Gastroesophageal sphincter (tissue), 3 donors: Measurements from ENCODE around the gene UNC93B1.

Source experiments
- POLR2AphosphoS5 ChIP-seq: sonication (generic); formaldehyde crosslinking; IDR thresholded peaks from one replicate; pipeline ENCODE4 v1.6.1; 2017; ENCODE audit warnings: antibody characterized with exemption
- TF ChIP-seq, protein P1 (sequence below), 4 experiments: fragments of 200-600 bp in 2 of 4; fragments of 450-650 bp in 2 of 4; sonication (generic) in 1 of 4; IDR thresholded peaks; one replicate each; pipeline ENCODE4 v1.5.1; 2017 to 2019; ENCODE audit warnings: antibody characterized with exemption in 4 of 4, mild to moderate bottlenecking in 2 of 4, moderate library complexity in 2 of 4

DNA sequence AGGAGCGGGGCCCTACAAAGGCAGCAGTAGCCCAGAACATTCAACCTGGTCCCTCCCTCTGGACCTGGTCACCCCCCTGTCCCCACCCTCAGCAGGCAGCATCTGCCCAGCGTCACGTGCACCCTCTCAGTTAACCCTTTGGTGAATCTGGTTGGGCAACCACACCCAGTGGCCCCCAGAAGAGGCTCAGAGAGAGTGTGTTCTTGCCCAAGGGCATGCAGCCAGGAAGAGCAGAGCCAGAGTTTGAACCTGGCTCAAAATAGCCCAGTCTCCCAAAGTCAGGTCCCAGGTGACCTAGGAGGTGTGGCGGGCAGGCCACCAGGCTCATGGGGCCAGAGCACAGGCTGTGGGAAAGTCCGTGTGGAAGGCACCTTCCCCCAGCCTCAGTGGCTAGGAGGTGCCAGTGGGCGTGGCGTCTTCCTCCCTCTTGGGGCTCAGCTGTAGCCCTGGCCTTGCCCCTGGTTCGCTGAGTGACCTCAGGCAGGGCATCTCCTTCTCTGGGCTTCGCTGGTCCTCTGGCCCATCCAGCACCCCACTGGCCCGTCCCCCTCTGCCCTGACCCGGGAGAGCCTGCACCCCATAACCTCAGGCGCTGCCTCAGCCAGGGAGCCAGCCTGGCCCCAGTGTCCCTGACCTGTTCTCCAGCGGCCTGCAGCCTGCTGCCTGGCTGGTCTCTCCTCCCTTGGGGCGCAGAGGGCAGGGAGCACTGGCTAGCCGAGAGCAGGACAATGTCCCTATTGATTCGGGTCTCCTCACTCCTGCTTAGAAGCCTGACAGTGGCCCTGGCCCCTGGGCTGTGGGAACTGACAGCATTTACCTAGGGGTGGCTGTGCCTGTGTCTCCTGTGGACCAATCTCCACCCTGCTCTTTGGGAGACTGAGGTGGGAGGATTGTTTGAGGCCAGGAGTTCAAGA lies 13.3 kb upstream of the UNC93B1 start:
- TF ChIP-seq, protein P1, sequence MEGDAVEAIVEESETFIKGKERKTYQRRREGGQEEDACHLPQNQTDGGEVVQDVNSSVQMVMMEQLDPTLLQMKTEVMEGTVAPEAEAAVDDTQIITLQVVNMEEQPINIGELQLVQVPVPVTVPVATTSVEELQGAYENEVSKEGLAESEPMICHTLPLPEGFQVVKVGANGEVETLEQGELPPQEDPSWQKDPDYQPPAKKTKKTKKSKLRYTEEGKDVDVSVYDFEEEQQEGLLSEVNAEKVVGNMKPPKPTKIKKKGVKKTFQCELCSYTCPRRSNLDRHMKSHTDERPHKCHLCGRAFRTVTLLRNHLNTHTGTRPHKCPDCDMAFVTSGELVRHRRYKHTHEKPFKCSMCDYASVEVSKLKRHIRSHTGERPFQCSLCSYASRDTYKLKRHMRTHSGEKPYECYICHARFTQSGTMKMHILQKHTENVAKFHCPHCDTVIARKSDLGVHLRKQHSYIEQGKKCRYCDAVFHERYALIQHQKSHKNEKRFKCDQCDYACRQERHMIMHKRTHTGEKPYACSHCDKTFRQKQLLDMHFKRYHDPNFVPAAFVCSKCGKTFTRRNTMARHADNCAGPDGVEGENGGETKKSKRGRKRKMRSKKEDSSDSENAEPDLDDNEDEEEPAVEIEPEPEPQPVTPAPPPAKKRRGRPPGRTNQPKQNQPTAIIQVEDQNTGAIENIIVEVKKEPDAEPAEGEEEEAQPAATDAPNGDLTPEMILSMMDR (IDR thresholded peaks at IDR 0.05), result no peak
- no peak for TF ChIP-seq POLR2AphosphoS5
